K562 (cell line): ENCODE results near the gene KIF4B. TPM values are rescaled to one million over a fixed set of nuclear protein-coding genes. Genes with fewer than 3 reads are reported as not detected.

Experiments used
- CTBP1 ChIP-seq: fragments of 450-650 bp; IDR thresholded peaks from 2 replicates; pipeline ENCODE4 v1.6.1; 2016; ENCODE audit warnings: borderline replicate concordance
- ELF1 ChIP-seq: fragments of 200-800 bp; sonication (Bioruptor generic); IDR thresholded peaks from 2 replicates; pipeline ENCODE4 v1.6.1; 2016; ENCODE audit warnings: missing genetic modification characterization, missing compliant biosample characterization
- ELF2 ChIP-seq: fragments of 250-450 bp; sonication (Bioruptor Pico); IDR thresholded peaks from 2 replicates; pipeline ENCODE4 v1.5.0; 2021; ENCODE audit warnings: mild to moderate bottlenecking
- FOSL1 ChIP-seq: fragments of 200-800 bp; sonication (Bioruptor generic); conservative IDR thresholded peaks from 2 replicates; pipeline ENCODE4 v1.6.1; 2016; ENCODE audit warnings: missing genetic modification characterization, missing compliant biosample characterization
- HDAC6 ChIP-seq: IDR thresholded peaks from 2 replicates; pipeline ENCODE4 v1.6.1; 2012; ENCODE audit warnings: low read depth, mild to moderate bottlenecking, control low read depth, inconsistent platforms, low read length, moderate library complexity
- JUND ChIP-seq, 2 experiments: IDR thresholded peaks; 2 replicates in 1 of 2; 3 replicates in 1 of 2; pipeline ENCODE4 v1.6.1; 2011; ENCODE audit warnings: borderline replicate concordance in 2 of 2, low read depth in 2 of 2, low read length in 2 of 2, improper control_type of control experiment in 1 of 2, missing biosample characterization in 1 of 2, missing genetic modification characterization in 1 of 2, missing genetic modification reagents in 1 of 2
- NFE2 ChIP-seq: IDR thresholded peaks from 2 replicates; pipeline ENCODE4 v1.6.1; 2014; ENCODE audit warnings: antibody characterized with exemption, low read depth
- OTX1 ChIP-seq: fragments of 450-650 bp; formaldehyde crosslinking; IDR thresholded peaks from 2 replicates; pipeline ENCODE4 v1.4.0; 2022; ENCODE audit warnings: mild to moderate bottlenecking
- PRDM10 ChIP-seq: fragments of 450-650 bp; IDR thresholded peaks from 2 replicates; pipeline ENCODE4 v1.6.1; 2018; ENCODE audit not compliant: partially characterized antibody
- ZKSCAN3 ChIP-seq: fragments of 250-450 bp; sonication (Bioruptor Pico); IDR thresholded peaks from 2 replicates; pipeline ENCODE4 v1.4.0; 2020
- ZMIZ1 ChIP-seq, 2 experiments: fragments of 150-350 bp in 1 of 2; IDR thresholded peaks; 2 replicates each; pipeline ENCODE4 v1.6.1; 2012 to 2016; ENCODE audit warnings: low read depth in 2 of 2, low read length in 2 of 2, mild to moderate bottlenecking in 1 of 2, moderate library complexity in 1 of 2
- ZNF395 ChIP-seq: fragments of 200-800 bp; sonication (Bioruptor generic); IDR thresholded peaks from 2 replicates; pipeline ENCODE4 v1.6.1; 2017; ENCODE audit warnings: missing genetic modification characterization, missing compliant biosample characterization
- ZNF431 ChIP-seq: sonication (generic); formaldehyde crosslinking; IDR thresholded peaks from 2 replicates; pipeline ENCODE4 v1.8.0; 2022; ENCODE audit warnings: mild to moderate bottlenecking, missing genetic modification reagents
- ZNF511 ChIP-seq: sonication (generic); formaldehyde crosslinking; IDR thresholded peaks from 2 replicates; pipeline ENCODE4 v1.8.0; 2022; ENCODE audit warnings: mild to moderate bottlenecking, missing genetic modification reagents
- ZNF75A ChIP-seq: fragments of 450-650 bp; formaldehyde crosslinking; IDR thresholded peaks from 2 replicates; pipeline ENCODE4 v1.4.0; 2020; ENCODE audit warnings: mild to moderate bottlenecking
- polyA plus RNA-seq, 8 experiments: library from polyadenylated mRNA; depleted of rRNA in 4 of 8; stranded (reverse) in 5 of 8; unstranded in 3 of 8; fragments of >200 nt; fragmentation: Nextera tagmentation in 2 of 8; fragmentation: Illumina TruSeq in 1 of 8; extraction: Ambion mirVana in 2 of 8; extraction: Trizol in 1 of 8; gene quantifications; 2 replicates each; pipeline versions ENCODE4 v1.2.1 to v1.2.3, GENCODE V29; 2011 to 2014; ENCODE audit warnings: inconsistent platforms in 1 of 8, missing spikeins in 1 of 8
- total RNA-seq, 7 experiments: library from RNA; depleted of rRNA in 6 of 7; stranded (reverse); fragments of >200 nt in 6 of 7; fragmentation: Illumina TruSeq in 2 of 7; extraction: Trizol in 2 of 7; gene quantifications; 2 replicates each; pipeline versions ENCODE4 v1.2.1 to v1.2.3, GENCODE V29; 2011 to 2021; ENCODE audit warnings: low replicate concordance in 1 of 7

KIF4B gene
- total and polyA plus RNA-seq, 9 of the 15 experiments (the other 6 are each of a cell fraction or from before 2014, with no cell fraction given), result 0.01 to 0.09 (median 0.07) TPM; not detected in 2

GRCh38 chr5:155017610-155018009 is 4.1 kb downstream of the KIF4B start (continued):
- TF ChIP-seq PRDM10, result no peak
- TF ChIP-seq JUND (IDR thresholded peaks at IDR 0.05; ENCODE audit: borderline replicate concordance, low read depth, low read length), result peak; percentile 17; the same call in 1 of the 2 replicates
- TF ChIP-seq JUND (tag; IDR thresholded peaks at IDR 0.05; ENCODE audit: borderline replicate concordance, low read depth, low read length), result peak; percentile 44; the same call in 1 of the 3 replicates
- TF ChIP-seq OTX1 (CRISPR knock-in tag), result no peak
- TF ChIP-seq ELF1 (tag), result no peak
- peak; percentile 43; the same call in 1 of the 2 replicates for TF ChIP-seq CTBP1
- TF ChIP-seq ELF2 (CRISPR knock-in tag), result no peak
- 0 out of 2 replicates have a peak, but pooled peaks have one; percentile 26 for TF ChIP-seq NFE2
- no peak for TF ChIP-seq ZNF75A
- no peak for TF ChIP-seq HDAC6
- TF ChIP-seq ZKSCAN3 (CRISPR knock-in tag), result no peak
- no peak for TF ChIP-seq ZMIZ1 (IDR thresholded peaks at IDR 0.05; ENCODE audit: low read depth in 2 of 2, low read length in 2 of 2)
- TF ChIP-seq ZNF395 (CRISPR knock-in tag), result no peak
- TF ChIP-seq ZNF511 (CRISPR knock-in tag), result no peak
- no peak for TF ChIP-seq ZNF431 (CRISPR knock-in tag)
- TF ChIP-seq FOSL1 (tag), result peak; percentile 31; the same call in 1 of the 2 replicates
